C1 segment of cervical spinal cord (tissue), 14 donors: ENCODE results near the gene BAZ1B.
A peak's percentile ranks its signal among the peaks of the same experiment; 100 is the strongest.
"Not testable (repeated sequence)": the region's sequence is repeated elsewhere in the genome, so short reads cannot be mapped to it uniquely, and the experiment has no call there.

ENCODE experiments used
- DNase-seq, 14 donors: peaks; one replicate each; lab custom pipeline; 2025; lab: John Stamatoyannopoulos, UW

Gene BAZ1B

GRCh38 chr7:73443548-73444255 lies 78.4 kb downstream of the BAZ1B start:
- no peak for DNase-seq

- DNase-seq, result no peak
Observed at GRCh38 chr7:73442903-73443500, 79.1 kb downstream of the BAZ1B start.

GRCh38 chr7:73442222-73442902 lies 79.7 kb downstream of the BAZ1B start:
- no peak for DNase-seq

GRCh38 chr7:73439410-73439704 lies 82.7 kb downstream of the BAZ1B start:
- no peak for DNase-seq

GRCh38 chr7:73438547-73439409 lies 83.3 kb downstream of the BAZ1B start:
- no peak for DNase-seq

- DNase-seq, result no peak
Observed at GRCh38 chr7:73437621-73438416, 84.3 kb downstream of the BAZ1B start.

GRCh38 chr7:73437091-73437490 lies 85.0 kb downstream of the BAZ1B start:
- no peak for DNase-seq

- DNase-seq, result no peak
Observed at GRCh38 chr7:73436031-73436929, 85.8 kb downstream of the BAZ1B start.

GRCh38 chr7:73435471-73436009 lies 86.6 kb downstream of the BAZ1B start:
- no peak for DNase-seq

GRCh38 chr7:73434701-73435069 lies 87.4 kb downstream of the BAZ1B start:
- DNase-seq, result no peak

- DNase-seq, result peak in 1 of 14 donors; percentile 47
Observed at GRCh38 chr7:73433924-73434700, 88.0 kb downstream of the BAZ1B start.

- no peak for DNase-seq
Observed at GRCh38 chr7:73432676-73433075, 89.4 kb downstream of the BAZ1B start.

- DNase-seq, result no peak
Observed at GRCh38 chr7:73431041-73431835, 90.9 kb downstream of the BAZ1B start.

- not testable (repeated sequence) for DNase-seq
Observed at GRCh38 chr7:73430540-73430939, 91.6 kb downstream of the BAZ1B start.

- DNase-seq, result no peak
Observed at GRCh38 chr7:73429622-73430505, 92.2 kb downstream of the BAZ1B start.

- DNase-seq, result no peak
Observed at GRCh38 chr7:73429215-73429614, 92.9 kb downstream of the BAZ1B start.
